Lower lobe of right lung (tissue), 2 donors: Measurements from ENCODE around the gene MAGEB17. TPM values are rescaled to one million over a fixed set of nuclear protein-coding genes. Genes with fewer than 3 reads are reported as not detected.

Experiments used
- ATAC-seq, 2 donors: fragments of 200-7000 bp; cut with Tn5 transposase; one replicate each; pipeline ENCODE4 v1.9.1; 2020 to 2022; ENCODE audit warnings: mild to moderate bottlenecking in 2 of 2, moderate library complexity in 2 of 2
- DNase-seq: peaks from one replicate; pipeline ENCODE4 v3.0.0-alpha.2; 2020
- H3K27ac ChIP-seq: fragments of 200-600 bp; one replicate; pipeline ENCODE4 v1.8.0; 2022
- H3K27me3 ChIP-seq: fragments of 200-600 bp; one replicate; pipeline ENCODE4 v1.8.0; 2022; ENCODE audit warnings: low read depth
- H3K36me3 ChIP-seq: fragments of 200-600 bp; one replicate; pipeline ENCODE4 v1.8.0; 2022; ENCODE audit warnings: mild to moderate bottlenecking
- H3K4me1 ChIP-seq: fragments of 200-600 bp; one replicate; pipeline ENCODE4 v1.8.0; 2022
- H3K4me3 ChIP-seq: fragments of 200-600 bp; one replicate; pipeline ENCODE4 v1.8.0; 2022; ENCODE audit warnings: mild to moderate bottlenecking
- H3K9me3 ChIP-seq: fragments of 200-600 bp; one replicate; pipeline ENCODE4 v1.8.0; 2022
- CTCF ChIP-seq: fragments of 200-600 bp; IDR thresholded peaks from one replicate; pipeline ENCODE4 v1.8.0; 2022; ENCODE audit warnings: antibody characterized with exemption, mild to moderate bottlenecking
- intact Hi-C: fragments of 100-400 bp; cut with DNase I; formaldehyde crosslinking; loops from one replicate; pipeline ENCODE4 v1.11.0; 2022
- long read RNA-seq: library from polyadenylated mRNA; unstranded; transcript quantifications from one replicate; pipeline ENCODE4 v2.0.0, GENCODE V29; 2021
- total RNA-seq: library from RNA; stranded (reverse); fragmentation: NEBNext Ultra II Directional; extraction: Animal tissue kit (Norgen Biotek cat#: 25700); gene quantifications from one replicate; pipeline ENCODE4 v1.2.1, GENCODE V29; 2021
- donor health status: DM: no; HTN: yes; CAD: no; lungs with severe emphysema.

Gene MAGEB17
- not detected for total RNA-seq
- long read RNA-seq, result 0 reads

DNA sequence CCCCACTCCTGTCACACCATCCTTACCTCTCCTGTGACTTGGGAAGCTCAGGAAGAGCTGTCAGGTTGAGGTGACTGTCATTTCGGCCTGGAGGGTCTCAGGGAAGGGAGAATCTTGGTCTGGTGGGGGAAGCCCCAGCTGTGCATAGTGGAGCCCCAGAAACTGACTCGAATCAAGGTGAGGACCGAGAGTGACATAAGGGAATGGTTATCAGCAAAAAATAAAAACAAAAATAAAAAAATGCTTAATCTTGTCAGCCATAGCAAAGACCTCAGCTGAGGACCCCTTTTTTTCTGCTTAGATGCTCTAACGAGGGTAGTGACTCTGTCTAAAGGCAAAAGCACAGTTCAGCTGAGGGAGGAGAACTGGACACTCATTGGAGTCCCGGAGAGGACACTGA, at the start of gene MAGEB17:
Gene MAGEB17, plus strand, starts transcription at position 301 of the 400 bp plus-strand sequence. CDS start 2,902 bp downstream, outside the sequence.
- H3K4me1 ChIP-seq, result no peaks in the 10 kb centered on the region
- intact Hi-C loops, result no loop called here
- no peak within 1 kb of the TSS for H3K27ac ChIP-seq
- H3K9me3 ChIP-seq, result no peaks in the 10 kb centered on the region
- no peak for DNase-seq
- H3K27me3 ChIP-seq, result no peaks in the 10 kb centered on the region
- no peak for TF ChIP-seq CTCF
- H3K36me3 ChIP-seq, result no peaks in the 10 kb centered on the region
- no peak for ATAC-seq
- no peak within 1 kb of the TSS for H3K4me3 ChIP-seq

DNA sequence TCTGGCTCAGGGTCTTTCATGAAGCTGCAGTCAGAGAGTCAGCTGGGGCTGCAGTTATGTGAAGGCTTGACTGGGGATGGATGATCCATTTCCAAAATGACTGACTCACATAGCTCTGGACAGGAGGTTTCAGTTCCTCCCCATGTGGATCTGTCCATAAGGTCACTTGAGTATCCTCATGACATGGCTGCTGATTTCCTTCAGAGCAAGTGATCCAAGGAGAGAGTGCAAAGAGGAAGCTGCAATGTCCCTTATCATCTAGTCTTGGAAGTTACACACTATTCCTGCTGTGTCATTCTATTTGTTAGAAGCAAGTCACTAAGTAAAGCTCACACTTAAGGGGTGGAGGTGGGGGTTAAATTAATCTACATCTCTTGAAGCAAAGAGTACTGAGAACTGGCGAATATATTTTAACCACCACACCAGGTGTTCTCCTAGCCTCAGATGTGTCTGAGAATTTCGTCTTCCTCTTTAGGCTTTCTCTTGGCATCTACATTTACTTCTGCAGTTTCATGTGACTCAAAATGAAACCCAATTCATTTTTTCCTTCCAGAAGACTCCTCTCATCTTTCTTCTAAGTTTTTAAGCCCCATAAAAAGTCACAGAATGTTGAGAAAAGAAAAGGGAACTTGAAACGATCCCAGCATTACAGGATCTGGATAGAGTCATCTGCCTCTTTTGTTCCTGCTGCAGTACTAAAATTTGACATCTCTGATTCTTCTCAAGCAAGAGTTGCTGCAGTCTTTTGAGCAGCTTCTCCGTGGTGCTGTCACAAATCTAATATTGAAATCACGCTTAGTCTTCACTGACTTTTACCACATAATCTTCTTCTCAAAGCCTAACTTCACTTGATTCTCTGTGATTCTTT, 47.7 kb upstream of the MAGEB17 start:
- Histone ChIP-seq H3K36me3 (no peaks in the 10 kb centered on the region), H3K9me3 (no peaks in the 10 kb centered on the region), H3K4me3 (no peak overlapping the region), H3K27me3 (no peaks in the 10 kb centered on the region), H3K4me1 (no peaks in the 10 kb centered on the region), H3K27ac (no peak overlapping the region)
- intact Hi-C loops, result no loop called here
- ATAC-seq (no peak), DNase-seq (no peak)
- TF ChIP-seq CTCF, result no peak

- H3K9me3 ChIP-seq, result no peaks in the 10 kb centered on the region
- H3K4me1 ChIP-seq, result no peaks in the 10 kb centered on the region
- no peak overlapping the region for H3K4me3 ChIP-seq
- H3K36me3 ChIP-seq, result no peaks in the 10 kb centered on the region
- ATAC-seq, result no peak
- no peak for DNase-seq
- H3K27ac ChIP-seq, result no peak overlapping the region
- no peaks in the 10 kb centered on the region for H3K27me3 ChIP-seq
- no peak for TF ChIP-seq CTCF
- intact Hi-C loops, result no loop called here
Measured at GRCh38 chrX:16120431-16120830, 46.9 kb upstream of the MAGEB17 start.

DNA sequence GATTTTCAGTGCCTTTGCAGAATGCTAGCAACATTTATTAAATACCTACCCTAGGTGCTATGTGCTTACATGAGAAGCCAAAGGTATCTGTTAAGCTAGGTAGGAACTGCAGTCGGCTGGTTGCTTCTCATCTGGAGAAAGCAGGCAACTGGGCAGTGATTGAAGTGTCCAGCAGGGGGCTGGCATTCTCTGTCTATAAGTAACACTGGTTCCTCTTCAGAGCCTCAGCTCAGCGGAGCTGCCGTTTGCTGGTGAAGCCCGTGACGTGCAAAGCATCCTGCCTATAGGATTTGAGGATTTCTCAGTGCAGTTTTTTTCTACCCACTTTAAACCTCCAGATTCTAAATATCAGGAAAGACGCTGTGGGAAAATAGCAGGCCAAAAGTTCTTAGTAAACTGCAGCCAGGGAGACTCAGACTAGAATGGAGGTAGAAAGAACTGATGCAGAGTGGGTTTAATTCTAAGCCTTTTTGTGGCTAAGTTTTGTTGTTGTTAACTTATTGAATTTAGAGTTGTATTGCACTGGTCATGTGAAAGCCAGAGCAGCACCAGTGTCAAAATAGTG, 44.0 kb upstream of the MAGEB17 start, which contains the start of gene GRPR:
Gene GRPR, plus strand, starts transcription at position 344 of the 565 bp plus-strand sequence. CDS start 389 bp downstream, outside the sequence.
- H3K36me3 ChIP-seq, result no peaks in the 10 kb centered on the region
- no peak within 1 kb of the TSS for H3K27ac ChIP-seq
- H3K4me3 ChIP-seq, result no peak within 1 kb of the TSS
- no peaks in the 10 kb centered on the region for H3K27me3 ChIP-seq
- H3K4me1 ChIP-seq, result no peaks in the 10 kb centered on the region
- no peaks in the 10 kb centered on the region for H3K9me3 ChIP-seq
- intact Hi-C loops, result no loop called here
- DNase-seq (peak; percentile 76), ATAC-seq (peak; percentile 83 to 89)
- peak; percentile 67 for TF ChIP-seq CTCF

DNA sequence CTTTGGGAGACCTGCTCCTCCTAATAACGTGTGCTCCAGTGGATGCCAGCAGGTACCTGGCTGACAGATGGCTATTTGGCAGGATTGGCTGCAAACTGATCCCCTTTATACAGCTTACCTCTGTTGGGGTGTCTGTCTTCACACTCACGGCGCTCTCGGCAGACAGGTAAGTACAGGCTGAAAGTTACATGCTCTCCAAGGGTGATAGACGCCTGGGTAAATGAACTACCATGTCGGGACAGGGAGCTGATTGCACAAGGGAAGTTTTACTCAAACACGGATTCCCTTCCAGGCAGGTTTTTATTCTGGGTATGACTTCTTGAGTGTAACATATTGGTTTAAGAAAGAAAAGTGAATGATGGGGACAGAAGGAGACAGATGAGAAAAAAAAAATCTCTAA, 43.1 kb upstream of the MAGEB17 start:
- TF ChIP-seq CTCF, result no peak
- Histone ChIP-seq H3K27me3 (no peaks in the 10 kb centered on the region), H3K36me3 (no peaks in the 10 kb centered on the region), H3K4me1 (no peaks in the 10 kb centered on the region), H3K27ac (no peak overlapping the region), H3K9me3 (no peaks in the 10 kb centered on the region), H3K4me3 (no peak overlapping the region)
- intact Hi-C loops, result no loop called here
- no peak for DNase-seq
- no peak for ATAC-seq
